IMR-90 (cell line): ENCODE results near the gene PPP3CA. TPM values are rescaled to one million over a fixed set of nuclear protein-coding genes. Genes with fewer than 3 reads are reported as not detected.

Source experiments
- ATAC-seq: fragments of 200-7000 bp; cut with Tn5 transposase; 2 replicates; pipeline ENCODE4 v1.9.1; 2020; ENCODE audit warnings: low read depth, mild to moderate bottlenecking, moderate library complexity
- BruUV-seq: library from RNA; stranded (reverse); fragments of 400-500 nt; replicated peaks from 2 replicates; lab custom pipeline; 2021; lab: Mats Ljungman, UMichigan
- CTCF ChIA-PET: fragments of 300-600 bp; formaldehyde crosslinking; extraction: SDS; loops from one replicate; lab custom pipeline; 2021; ENCODE audit warnings: antibody characterized with exemption; lab: Yijun Ruan, JAX
- POLR2A ChIA-PET: fragments of 300-600 bp; sonication (Branson Sonifier 250); formaldehyde crosslinking; loops from one replicate; lab custom pipeline; 2022; ENCODE audit warnings: antibody characterized with exemption; ENCODE audit not compliant: unreplicated experiment; lab: Charles Lee
- DNase-seq: peaks from one replicate; pipeline ENCODE4 v3.0.0; 2013
- H2AFZ ChIP-seq: replicated peaks from 2 replicates; pipeline ENCODE3; 2013; ENCODE audit warnings: low read length, mild to moderate bottlenecking; ENCODE audit not compliant: poor library complexity
- H2AK5ac ChIP-seq: 2 replicates; pipeline ENCODE4 v1.6.1; 2013; ENCODE audit warnings: low read depth, low read length, inconsistent platforms
- H2AK9ac ChIP-seq: replicated peaks from 2 replicates; pipeline ENCODE3; 2013; ENCODE audit warnings: mild to moderate bottlenecking, low read depth, low read length, moderate library complexity; ENCODE audit not compliant: poor library complexity
- H2BK120ac ChIP-seq: 2 replicates; pipeline ENCODE4 v1.6.1; 2013; ENCODE audit warnings: low read depth, low read length, inconsistent platforms
- H2BK15ac ChIP-seq: 3 replicates; pipeline ENCODE4 v1.6.1; 2013; ENCODE audit warnings: low read depth, low read length, inconsistent platforms
- H2BK20ac ChIP-seq: 2 replicates; pipeline ENCODE4 v1.6.1; 2013; ENCODE audit warnings: low read depth, mild to moderate bottlenecking, inconsistent platforms, low read length, moderate library complexity
- H2BK5ac ChIP-seq: 2 replicates; pipeline ENCODE4 v1.6.1; 2013; ENCODE audit warnings: mild to moderate bottlenecking, low read depth, low read length, inconsistent platforms; ENCODE audit not compliant: poor library complexity, severe bottlenecking
- H3K14ac ChIP-seq: replicated peaks from 2 replicates; pipeline ENCODE4 v1.6.1; 2013; ENCODE audit warnings: low read depth, low read length, inconsistent platforms
- H3K18ac ChIP-seq: 2 replicates; pipeline ENCODE4 v1.6.1; 2013; ENCODE audit warnings: low read depth, low read length, control low read depth
- H3K23ac ChIP-seq: 2 replicates; pipeline ENCODE4 v1.6.1; 2013; ENCODE audit warnings: low read depth, low read length, inconsistent platforms
- H3K27ac ChIP-seq: 2 replicates; pipeline ENCODE4 v1.5.1; 2013; ENCODE audit warnings: mild to moderate bottlenecking, control low read depth, low read length; ENCODE audit not compliant: insufficient read depth
- H3K27me3 ChIP-seq: 2 replicates; pipeline ENCODE4 v1.6.1; 2013; ENCODE audit warnings: low read length; ENCODE audit not compliant: control insufficient read depth, insufficient read depth
- H3K36me3 ChIP-seq: 2 replicates; pipeline ENCODE4 v1.6.1; 2013; ENCODE audit warnings: low read length, mixed read lengths; ENCODE audit not compliant: control insufficient read depth, insufficient read depth
- H3K4ac ChIP-seq: 2 replicates; pipeline ENCODE4 v1.6.1; 2013; ENCODE audit warnings: low read depth, low read length, inconsistent platforms
- H3K4me1 ChIP-seq: 2 replicates; pipeline ENCODE4 v1.6.1; 2013; ENCODE audit warnings: low read length, mixed read lengths; ENCODE audit not compliant: control insufficient read depth, insufficient read depth
- H3K4me2 ChIP-seq: 2 replicates; pipeline ENCODE4 v1.6.1; 2013; ENCODE audit warnings: low read depth, mild to moderate bottlenecking, control low read depth, low read length, moderate library complexity
- H3K4me3 ChIP-seq: 2 replicates; pipeline ENCODE4 v1.5.1; 2013; ENCODE audit warnings: low read depth, mild to moderate bottlenecking, control low read depth, low read length, moderate library complexity; ENCODE audit not compliant: insufficient read depth
- H3K56ac ChIP-seq: 2 replicates; pipeline ENCODE4 v1.6.1; 2013; ENCODE audit warnings: low read length, inconsistent platforms; ENCODE audit not compliant: insufficient read depth; ENCODE audit errors: extremely low read depth
- H3K79me1 ChIP-seq, 2 experiments: 2 replicates each; pipeline ENCODE4 v1.6.1; 2013; ENCODE audit warnings: low read length in 2 of 2, inconsistent platforms in 1 of 2, low read depth in 1 of 2
- H3K9ac ChIP-seq: 2 replicates; pipeline ENCODE4 v1.6.1; 2013; ENCODE audit warnings: low read depth, low read length, control low read depth
- H3K9me1 ChIP-seq: 2 replicates; pipeline ENCODE4 v1.6.1; 2013; ENCODE audit warnings: low read length, inconsistent platforms; ENCODE audit not compliant: insufficient read depth
- H3K9me3 ChIP-seq: 2 replicates; pipeline ENCODE4 v1.6.1; 2013; ENCODE audit warnings: low read length; ENCODE audit not compliant: control insufficient read depth, insufficient read depth
- H4K20me1 ChIP-seq: 2 replicates; pipeline ENCODE4 v1.6.1; 2013; ENCODE audit warnings: low read length, inconsistent platforms; ENCODE audit not compliant: insufficient read depth
- H4K5ac ChIP-seq: 2 replicates; pipeline ENCODE4 v1.6.1; 2013; ENCODE audit warnings: mild to moderate bottlenecking, low read depth, low read length, control low read depth
- H4K8ac ChIP-seq, 2 experiments: 2 replicates each; pipeline ENCODE4 v1.6.1; 2013; ENCODE audit warnings: low read depth in 2 of 2, low read length in 2 of 2, control low read depth in 1 of 2, inconsistent platforms in 1 of 2
- H4K91ac ChIP-seq: 2 replicates; pipeline ENCODE4 v1.6.1; 2013; ENCODE audit warnings: low read depth, low read length, inconsistent platforms; ENCODE audit not compliant: insufficient read depth
- BHLHE40 ChIP-seq: fragments of 150-350 bp; IDR thresholded peaks from 2 replicates; pipeline ENCODE4 v1.6.1; 2016; ENCODE audit warnings: mild to moderate bottlenecking, low read depth, low read length
- CEBPB ChIP-seq: IDR thresholded peaks from 2 replicates; pipeline ENCODE4 v1.6.1; 2012; ENCODE audit warnings: low read depth, low read length, improper control_type of control experiment
- CHD1 ChIP-seq: IDR thresholded peaks from 2 replicates; pipeline ENCODE4 v1.6.1; 2012; ENCODE audit warnings: low read depth, low read length, improper control_type of control experiment
- CTCF ChIP-seq: conservative IDR thresholded peaks from 2 replicates; pipeline ENCODE4 v1.5.1; 2012; ENCODE audit warnings: mild to moderate bottlenecking, low read depth, low read length, improper control_type of control experiment
- ELK1 ChIP-seq: fragments of 150-350 bp; IDR thresholded peaks from 2 replicates; pipeline ENCODE4 v1.6.1; 2016; ENCODE audit warnings: low read depth, mild to moderate bottlenecking, low read length, moderate library complexity, borderline replicate concordance
- FOS ChIP-seq: fragments of 150-350 bp; IDR thresholded peaks from 2 replicates; pipeline ENCODE4 v1.6.1; 2016; ENCODE audit warnings: low read depth, low read length
- MAFK ChIP-seq: IDR thresholded peaks from 2 replicates; pipeline ENCODE4 v1.6.1; 2012; ENCODE audit warnings: low read depth, low read length, improper control_type of control experiment
- MAZ ChIP-seq: IDR thresholded peaks from 2 replicates; pipeline ENCODE4 v1.6.1; 2012; ENCODE audit warnings: low read depth, mild to moderate bottlenecking, low read length, improper control_type of control experiment, moderate library complexity, borderline replicate concordance
- MXI1 ChIP-seq: IDR thresholded peaks from 2 replicates; pipeline ENCODE4 v1.6.1; 2012; ENCODE audit warnings: low read depth, mild to moderate bottlenecking, low read length, moderate library complexity, borderline replicate concordance
- NFE2L2 ChIP-seq: fragments of 150-350 bp; IDR thresholded peaks from 2 replicates; pipeline ENCODE4 v1.6.1; 2016; ENCODE audit warnings: low read depth, mild to moderate bottlenecking, low read length
- POLR2A ChIP-seq: IDR thresholded peaks from 2 replicates; pipeline ENCODE4 v1.6.1; 2012; ENCODE audit warnings: mild to moderate bottlenecking, low read depth, low read length
- RAD21 ChIP-seq: IDR thresholded peaks from 2 replicates; pipeline ENCODE4 v1.6.1; 2012; ENCODE audit warnings: low read length, improper control_type of control experiment
- RFX5 ChIP-seq: IDR thresholded peaks from 2 replicates; pipeline ENCODE4 v1.8.0; 2012; ENCODE audit warnings: low read depth, mild to moderate bottlenecking, low read length, moderate library complexity
- SMC3 ChIP-seq: fragments of 150-350 bp; IDR thresholded peaks from 2 replicates; pipeline ENCODE4 v1.6.1; 2016; ENCODE audit warnings: low read depth, mild to moderate bottlenecking, antibody characterized with exemption, low read length, moderate library complexity
- USF2 ChIP-seq: fragments of 150-350 bp; IDR thresholded peaks from 2 replicates; pipeline ENCODE4 v1.6.1; 2017; ENCODE audit warnings: mild to moderate bottlenecking, antibody characterized with exemption, low read length, low read depth
- WGBS, 2 experiments: methylation state at CpG; one replicate each; pipeline versions ENCODE4 v1.1.5 to v1.1.7; 2013; ENCODE audit warnings: missing lambda C conversion rate in 2 of 2; ENCODE audit not compliant: insufficient read length in 1 of 2; ENCODE audit errors: extremely low coverage in 2 of 2; 5-methylcytosine and 5-hydroxymethylcytosine counted together
- dilution Hi-C: fragments of 300-500 bp; cut with HindIII; formaldehyde crosslinking; loops from one replicate; pipeline ENCODE4 v1.14.3; 2018; ENCODE audit warnings: low sequenced_read_pairs; ENCODE audit not compliant: unreplicated experiment
- in situ Hi-C: fragments of 300-500 bp; cut with MboI; formaldehyde crosslinking; loops from 3 replicates; pipeline ENCODE4 v1.14.3; 2019; ENCODE audit warnings: low sequenced_read_pairs, inconsistent platforms, mixed read lengths
- intact Hi-C: fragments of 100-400 bp; cut with micrococcal nuclease; formaldehyde crosslinking; loops from 2 replicates; pipeline ENCODE4 v1.10.0; 2022
- polyA plus RNA-seq, 3 experiments: library from polyadenylated mRNA; depleted of rRNA; stranded (reverse); fragments of >200 nt; gene quantifications; 2 replicates each; pipeline ENCODE4 v1.2.3, GENCODE V29; 2012; ENCODE audit warnings: low replicate concordance in 1 of 3
- total RNA-seq: library from RNA; depleted of rRNA; stranded (reverse); fragments of >200 nt; gene quantifications from 2 replicates; pipeline ENCODE4 v1.2.3, GENCODE V29; 2012

The PPP3CA gene
- total and polyA plus RNA-seq, 2 of the 4 experiments (the other 2 are of a cell fraction): 14.5 to 48.6 TPM

GRCh38 chr4:101287324-101287723 is 60.0 kb downstream of the PPP3CA start:
- H3K23ac ChIP-seq: no peak overlapping the region
- H3K36me3 ChIP-seq: no peaks in the 10 kb centered on the region
- no peak overlapping the region for H4K8ac ChIP-seq
- H3K56ac ChIP-seq: no peak overlapping the region
- no peak overlapping the region for H3K4ac ChIP-seq
- no peak for ATAC-seq
- no peak overlapping the region for H2BK15ac ChIP-seq
- TF ChIP-seq MAFK (no peak), FOS (no peak), CEBPB (no peak), RAD21 (no peak), POLR2A (no peak), MAZ (no peak), ELK1 (no peak), NFE2L2 (no peak), CTCF (no peak), MXI1 (no peak), RFX5 (no peak), CHD1 (no peak), BHLHE40 (no peak), USF2 (no peak), SMC3 (no peak)
- H3K18ac ChIP-seq: no peak overlapping the region
- no CpG with 5 or more reads among the region's 2 CpGs for WGBS, 2 experiments
- H4K20me1 ChIP-seq: peaks cover 27% of the 10 kb centered on the region
- peaks cover 42 to 56% of the 10 kb centered on the region in 2 experiments for H3K79me1 ChIP-seq
- no peak overlapping the region for H2BK20ac ChIP-seq
- H2AK9ac ChIP-seq: no peak overlapping the region
- POLR2A ChIA-PET: no interaction called here
- CTCF ChIA-PET: no interaction called here
- no peak overlapping the region for H3K9ac ChIP-seq
- H2BK120ac ChIP-seq: no peak overlapping the region
- no peak overlapping the region for H2AK5ac ChIP-seq
- H2BK5ac ChIP-seq: no peak overlapping the region
- H3K4me3 ChIP-seq: no peak overlapping the region
- H3K9me1 ChIP-seq: peaks cover 17% of the 10 kb centered on the region
- H4K91ac ChIP-seq: no peak overlapping the region
- intact Hi-C loops: no loop called here
- BruUV-seq: no TSS peak
- no peaks in the 10 kb centered on the region for H3K27me3 ChIP-seq
- H3K9me3 ChIP-seq: no peaks in the 10 kb centered on the region
- H3K27ac ChIP-seq: no peak overlapping the region
- dilution Hi-C loops: no loop called here
- H2AFZ ChIP-seq: no peak overlapping the region
- H3K14ac ChIP-seq: no peak overlapping the region
- no peak overlapping the region for H3K4me2 ChIP-seq
- no peak for DNase-seq
- no peak overlapping the region for H4K5ac ChIP-seq
- in situ Hi-C loops: no loop called here
- H3K4me1 ChIP-seq: peaks cover 3% of the 10 kb centered on the region
